Measurements from ENCODE around the gene PTPRN2.
"Not testable (repeated sequence)": the region's sequence is repeated elsewhere in the genome, so short reads cannot be mapped to it uniquely, and the experiment has no call there.

PTPRN2 gene

GRCh38 chr7:157676456-157677255 lies 911.0 kb downstream of the PTPRN2 start:
- DNase-seq, result no peak

- DNase-seq, result no peak
Measured at GRCh38 chr7:157676001-157676400, 911.6 kb downstream of the PTPRN2 start.

- DNase-seq, result no peak
Measured at GRCh38 chr7:157675427-157675927, 912.1 kb downstream of the PTPRN2 start.

- DNase-seq, result no peak
Measured at GRCh38 chr7:157674715-157675426, 912.8 kb downstream of the PTPRN2 start.

GRCh38 chr7:157674027-157674714 lies 913.5 kb downstream of the PTPRN2 start:
- DNase-seq, result no peak

GRCh38 chr7:157673573-157673972 lies 914.0 kb downstream of the PTPRN2 start:
- DNase-seq, result no peak

- no peak for DNase-seq
Measured at GRCh38 chr7:157671358-157672255, 916.0 kb downstream of the PTPRN2 start.

- no peak for DNase-seq
Measured at GRCh38 chr7:157670490-157671357, 916.9 kb downstream of the PTPRN2 start.

- DNase-seq, result no peak
Measured at GRCh38 chr7:157669768-157670351, 917.8 kb downstream of the PTPRN2 start.

- DNase-seq, result no peak
Measured at GRCh38 chr7:157668884-157669767, 918.5 kb downstream of the PTPRN2 start.

- DNase-seq, result no peak
Measured at GRCh38 chr7:157668221-157668883, 919.3 kb downstream of the PTPRN2 start.

GRCh38 chr7:157667731-157668130 lies 919.9 kb downstream of the PTPRN2 start:
- no peak for DNase-seq

GRCh38 chr7:157667261-157667660 lies 920.4 kb downstream of the PTPRN2 start:
- no peak for DNase-seq

- DNase-seq, result no peak
Measured at GRCh38 chr7:157666530-157667040, 921.0 kb downstream of the PTPRN2 start.

GRCh38 chr7:157665634-157665988 lies 922.0 kb downstream of the PTPRN2 start:
- not testable (repeated sequence) for DNase-seq

GRCh38 chr7:157664871-157665633 lies 922.6 kb downstream of the PTPRN2 start:
- no peak for DNase-seq

GRCh38 chr7:157664034-157664433 lies 923.6 kb downstream of the PTPRN2 start:
- DNase-seq, result no peak

- no peak for DNase-seq
Measured at GRCh38 chr7:157662981-157663716, 924.5 kb downstream of the PTPRN2 start.
